Left renal pelvis (tissue), 4 donors: Measurements from ENCODE around the gene TAS1R3. TPM values are rescaled to one million over a fixed set of nuclear protein-coding genes. Genes with fewer than 3 reads are reported as not detected.

Experiments used
- DNase-seq, 4 donors: peaks; one replicate each; pipeline ENCODE4 v3.0.0-alpha.2; 2013; ENCODE audit warnings: low read depth in 4 of 4, low spot score in 3 of 4
- polyA plus RNA-seq, 4 donors: library from polyadenylated mRNA; unstranded; fragments of 120-200 nt; gene quantifications; one replicate each; pipeline ENCODE4 v1.2.1, GENCODE V29; 2013; ENCODE audit not compliant: insufficient read length in 4 of 4

Gene TAS1R3
- under 1 TPM; 0.24 to 0.45 (median 0.37) TPM for polyA plus RNA-seq

DNA sequence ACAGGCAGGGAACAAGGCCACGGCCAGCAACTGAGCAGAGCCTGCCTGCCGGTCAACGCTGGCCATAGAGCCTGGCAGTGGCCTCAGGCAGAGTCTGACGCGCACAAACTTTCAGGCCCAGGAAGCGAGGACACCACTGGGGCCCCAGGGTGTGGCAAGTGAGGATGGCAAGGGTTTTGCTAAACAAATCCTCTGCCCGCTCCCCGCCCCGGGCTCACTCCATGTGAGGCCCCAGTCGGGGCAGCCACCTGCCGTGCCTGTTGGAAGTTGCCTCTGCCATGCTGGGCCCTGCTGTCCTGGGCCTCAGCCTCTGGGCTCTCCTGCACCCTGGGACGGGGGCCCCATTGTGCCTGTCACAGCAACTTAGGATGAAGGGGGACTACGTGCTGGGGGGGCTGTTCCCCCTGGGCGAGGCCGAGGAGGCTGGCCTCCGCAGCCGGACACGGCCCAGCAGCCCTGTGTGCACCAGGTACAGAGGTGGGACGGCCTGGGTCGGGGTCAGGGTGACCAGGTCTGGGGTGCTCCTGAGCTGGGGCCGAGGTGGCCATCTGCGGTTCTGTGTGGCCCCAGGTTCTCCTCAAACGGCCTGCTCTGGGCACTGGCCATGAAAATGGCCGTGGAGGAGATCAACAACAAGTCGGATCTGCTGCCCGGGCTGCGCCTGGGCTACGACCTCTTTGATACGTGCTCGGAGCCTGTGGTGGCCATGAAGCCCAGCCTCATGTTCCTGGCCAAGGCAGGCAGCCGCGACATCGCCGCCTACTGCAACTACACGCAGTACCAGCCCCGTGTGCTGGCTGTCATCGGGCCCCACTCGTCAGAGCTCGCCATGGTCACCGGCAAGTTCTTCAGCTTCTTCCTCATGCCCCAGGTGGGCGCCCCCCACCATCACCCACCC is at the start of gene TAS1R3:
Gene TAS1R3, plus strand, starts transcription at position 213 of the 898 bp plus-strand sequence. Its CDS starts 66 bp downstream, at position 279.
- no peak for DNase-seq

DNA sequence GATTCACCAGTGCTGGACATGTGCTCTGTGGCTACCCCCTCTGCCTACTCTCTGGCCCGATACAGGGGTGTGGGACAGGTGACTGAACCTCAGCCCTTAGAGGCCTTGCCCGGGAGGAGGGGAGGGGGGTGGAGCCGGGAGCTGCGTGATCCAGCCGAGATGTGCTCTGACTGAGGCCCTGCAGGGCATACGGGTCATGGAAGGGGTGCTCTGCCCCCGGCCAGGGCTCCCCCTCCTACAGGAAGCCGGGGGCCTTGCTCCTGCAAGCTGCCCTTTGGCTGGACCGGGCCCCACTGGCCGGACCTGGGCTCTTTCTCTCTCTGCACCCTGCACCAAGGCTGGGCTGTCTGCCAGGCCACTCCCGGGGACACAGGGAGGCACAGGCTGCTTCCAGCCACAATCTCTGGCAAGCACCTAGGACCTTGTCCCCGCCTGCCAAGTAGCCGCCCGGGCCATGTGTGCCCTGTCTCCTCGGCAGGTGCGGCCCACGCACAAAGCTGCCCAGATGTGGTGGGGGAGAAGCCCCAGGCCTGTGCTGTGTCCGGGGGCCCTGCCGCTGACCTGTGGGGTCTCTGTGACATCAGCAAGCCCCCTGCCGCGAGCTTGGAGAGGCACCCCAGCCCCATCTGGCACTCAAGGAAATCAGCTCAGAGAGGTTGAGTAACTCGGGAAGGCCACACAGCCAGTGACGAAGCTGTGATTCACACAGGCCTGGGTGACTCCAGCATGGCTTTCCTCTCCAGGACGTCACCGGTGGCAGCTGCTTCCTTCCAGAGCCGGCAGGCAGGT is 49.4 kb upstream of the TAS1R3 start:
- no peak for DNase-seq

DNA sequence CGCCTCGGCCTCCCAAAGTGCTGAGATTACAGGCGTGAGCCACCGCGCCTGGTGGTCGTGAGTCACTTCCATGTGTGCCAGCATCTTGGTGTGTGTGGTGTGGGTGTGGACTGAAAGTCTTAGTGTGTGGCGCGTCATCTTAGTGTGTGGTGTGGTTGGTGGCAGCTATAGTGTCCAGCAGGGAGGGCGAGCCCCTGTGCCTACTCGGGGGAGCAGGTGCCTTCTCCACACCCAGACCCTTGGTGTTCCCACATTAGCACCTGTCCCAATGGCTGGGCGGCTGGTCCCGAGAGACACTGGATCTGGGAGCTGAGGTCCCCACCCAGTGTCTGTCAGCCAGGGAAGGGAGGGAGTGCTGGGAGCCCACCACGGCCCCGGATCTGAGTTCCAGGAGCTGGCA is 48.1 kb upstream of the TAS1R3 start:
- no peak for DNase-seq

DNA sequence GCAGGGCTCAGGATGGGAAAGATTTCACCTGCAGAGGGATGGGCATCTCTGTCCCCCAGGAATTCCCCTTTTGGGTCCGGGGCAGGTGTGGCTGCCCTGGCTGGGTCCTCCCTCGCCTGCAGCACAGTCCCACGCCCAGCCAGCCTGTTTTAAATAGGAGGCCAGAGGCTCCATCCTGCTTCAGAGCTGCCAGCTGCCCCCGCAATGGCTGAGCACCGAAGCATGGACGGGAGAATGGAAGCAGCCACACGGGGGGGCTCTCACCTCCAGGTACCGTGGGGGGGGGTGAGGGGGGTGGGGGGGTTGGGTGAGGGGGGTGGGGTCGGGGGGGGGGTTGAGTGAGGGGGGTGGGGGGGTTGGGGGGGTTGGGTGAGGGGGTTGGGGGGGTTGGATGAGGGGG is 47.3 kb upstream of the TAS1R3 start:
- no peak for DNase-seq

DNA sequence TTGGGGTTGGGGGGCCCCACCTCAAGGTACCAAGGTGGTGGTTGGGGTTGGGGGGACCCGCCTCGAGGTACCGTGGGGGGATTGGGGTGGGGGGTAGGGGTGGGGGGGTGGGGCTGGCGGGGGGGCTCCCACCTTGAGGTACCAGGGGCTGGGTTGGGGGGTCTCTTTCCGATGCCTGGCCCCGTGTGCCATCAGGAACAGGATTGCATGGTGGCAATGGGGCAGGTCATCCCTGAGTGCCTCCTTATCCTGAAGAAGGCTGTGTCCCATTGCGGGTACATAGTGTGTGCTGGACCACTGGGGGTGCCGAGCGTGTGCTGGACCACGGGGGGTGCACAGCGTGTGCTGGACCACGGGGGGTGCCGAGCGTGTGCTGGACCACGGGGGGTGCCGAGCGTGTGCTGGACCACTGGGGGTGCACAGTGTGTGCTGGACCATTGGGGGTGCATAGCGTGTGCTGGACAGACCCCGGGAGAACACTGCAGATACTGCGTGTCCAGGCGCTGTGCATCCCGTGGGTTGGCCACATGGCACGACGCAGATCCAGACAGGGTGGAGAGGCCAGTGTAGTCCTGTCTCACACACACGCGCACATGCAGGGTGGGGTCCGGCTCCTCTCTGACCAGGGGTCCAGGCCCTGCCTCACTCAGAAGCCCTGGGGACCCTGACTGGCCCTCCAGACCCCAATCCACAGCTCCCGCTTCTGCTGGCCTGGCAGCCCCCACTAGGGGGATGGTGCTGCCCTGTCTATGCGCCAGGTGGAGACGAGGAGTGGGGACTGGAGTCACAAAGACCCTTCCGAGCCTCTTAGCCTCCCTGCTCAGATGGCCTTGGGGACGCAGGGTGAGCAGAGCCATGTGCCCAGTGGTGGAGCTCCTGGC is 46.6 kb upstream of the TAS1R3 start:
- DNase-seq = no peak

DNA sequence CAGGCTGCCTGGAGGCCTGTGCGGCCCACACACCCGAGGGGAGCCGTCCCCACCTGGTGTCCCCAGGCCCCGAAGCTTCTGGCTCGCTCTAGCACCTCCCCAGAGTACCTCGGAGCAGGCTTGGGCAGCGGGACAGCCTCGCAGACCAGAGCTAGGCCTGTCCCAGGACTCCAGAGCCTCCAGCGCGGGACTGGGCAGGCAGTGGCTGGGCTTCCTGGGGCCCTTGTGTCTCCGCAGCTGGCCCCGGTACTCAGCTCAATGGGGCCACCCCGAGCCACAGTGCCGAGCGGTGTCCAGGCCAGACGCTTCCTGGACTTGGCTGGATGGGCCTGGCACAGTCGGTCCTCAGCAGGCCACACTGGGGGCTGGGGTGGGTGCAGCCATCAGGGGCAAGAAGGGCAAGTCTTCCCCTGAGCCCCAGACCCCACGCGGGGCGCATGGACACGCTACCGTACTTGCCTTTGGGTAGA is 45.9 kb upstream of the TAS1R3 start:
- no peak for DNase-seq

DNA sequence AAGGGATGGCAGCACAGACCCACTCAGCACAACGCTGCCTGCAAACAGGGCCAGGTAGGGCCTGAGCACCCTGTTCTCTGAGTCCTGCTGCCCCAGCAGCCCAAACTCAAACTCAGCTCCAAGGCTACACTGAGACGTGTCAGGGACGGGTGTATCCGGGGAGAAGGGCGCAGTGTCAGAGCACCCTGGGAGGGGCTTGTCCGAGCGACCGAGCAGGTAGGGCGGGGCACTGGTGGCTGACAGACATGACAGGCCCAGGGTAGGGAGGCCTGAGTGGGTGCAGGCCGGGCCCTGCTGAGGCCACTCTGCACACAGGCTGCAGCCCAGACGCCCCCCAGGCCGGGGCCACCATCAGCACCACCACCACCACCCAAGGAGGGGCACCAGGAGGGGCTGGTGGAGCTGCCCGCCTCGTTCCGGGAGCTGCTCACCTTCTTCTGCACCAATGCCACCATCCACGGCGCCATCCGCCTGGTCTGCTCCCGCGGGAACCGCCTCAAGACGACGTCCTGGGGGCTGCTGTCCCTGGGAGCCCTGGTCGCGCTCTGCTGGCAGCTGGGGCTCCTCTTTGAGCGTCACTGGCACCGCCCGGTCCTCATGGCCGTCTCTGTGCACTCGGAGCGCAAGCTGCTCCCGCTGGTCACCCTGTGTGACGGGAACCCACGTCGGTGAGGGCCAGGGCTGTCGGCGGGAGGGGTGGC is 45.3 kb upstream of the TAS1R3 start:
- DNase-seq = no peak

DNA sequence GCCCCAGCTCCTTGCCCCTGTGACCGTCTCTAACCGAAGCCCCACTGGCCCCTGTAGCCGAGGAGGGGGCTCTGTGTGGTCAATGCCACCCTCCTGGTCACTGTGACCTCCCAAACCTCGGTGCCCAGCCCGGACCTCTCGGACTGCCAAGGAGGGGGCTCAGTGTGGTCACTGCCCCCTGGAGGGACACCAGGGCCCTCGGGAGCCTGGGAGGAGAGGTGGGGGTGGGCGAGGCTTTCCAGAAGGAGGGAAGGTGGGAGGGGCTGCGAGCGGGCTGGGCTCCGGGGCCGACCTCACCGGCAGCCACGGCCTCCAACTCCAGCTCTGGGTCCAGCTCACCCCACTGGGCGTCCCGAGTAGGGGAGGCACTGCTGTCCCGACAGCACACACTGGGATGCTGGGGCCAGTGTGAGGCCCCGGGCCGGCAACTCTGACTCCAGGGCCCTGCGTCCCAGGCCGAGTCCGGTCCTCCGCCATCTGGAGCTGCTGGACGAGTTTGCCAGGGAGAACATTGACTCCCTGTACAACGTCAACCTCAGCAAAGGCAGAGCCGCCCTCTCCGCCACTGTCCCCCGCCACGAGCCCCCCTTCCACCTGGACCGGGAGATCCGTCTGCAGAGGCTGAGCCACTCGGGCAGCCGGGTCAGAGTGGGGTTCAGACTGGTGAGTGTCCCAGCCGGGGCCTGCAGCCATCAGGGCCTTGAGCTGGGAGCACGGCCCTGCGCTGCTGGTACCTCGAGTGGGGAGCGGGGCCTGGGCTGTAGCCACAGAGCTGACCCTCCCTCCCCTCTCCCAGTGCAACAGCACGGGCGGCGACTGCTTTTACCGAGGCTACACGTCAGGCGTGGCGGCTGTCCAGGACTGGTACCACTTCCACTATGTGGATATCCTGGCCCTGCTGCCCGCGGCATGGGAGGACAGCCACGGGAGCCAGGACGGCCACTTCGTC is 44.5 kb upstream of the TAS1R3 start:
- no peak for DNase-seq

DNA sequence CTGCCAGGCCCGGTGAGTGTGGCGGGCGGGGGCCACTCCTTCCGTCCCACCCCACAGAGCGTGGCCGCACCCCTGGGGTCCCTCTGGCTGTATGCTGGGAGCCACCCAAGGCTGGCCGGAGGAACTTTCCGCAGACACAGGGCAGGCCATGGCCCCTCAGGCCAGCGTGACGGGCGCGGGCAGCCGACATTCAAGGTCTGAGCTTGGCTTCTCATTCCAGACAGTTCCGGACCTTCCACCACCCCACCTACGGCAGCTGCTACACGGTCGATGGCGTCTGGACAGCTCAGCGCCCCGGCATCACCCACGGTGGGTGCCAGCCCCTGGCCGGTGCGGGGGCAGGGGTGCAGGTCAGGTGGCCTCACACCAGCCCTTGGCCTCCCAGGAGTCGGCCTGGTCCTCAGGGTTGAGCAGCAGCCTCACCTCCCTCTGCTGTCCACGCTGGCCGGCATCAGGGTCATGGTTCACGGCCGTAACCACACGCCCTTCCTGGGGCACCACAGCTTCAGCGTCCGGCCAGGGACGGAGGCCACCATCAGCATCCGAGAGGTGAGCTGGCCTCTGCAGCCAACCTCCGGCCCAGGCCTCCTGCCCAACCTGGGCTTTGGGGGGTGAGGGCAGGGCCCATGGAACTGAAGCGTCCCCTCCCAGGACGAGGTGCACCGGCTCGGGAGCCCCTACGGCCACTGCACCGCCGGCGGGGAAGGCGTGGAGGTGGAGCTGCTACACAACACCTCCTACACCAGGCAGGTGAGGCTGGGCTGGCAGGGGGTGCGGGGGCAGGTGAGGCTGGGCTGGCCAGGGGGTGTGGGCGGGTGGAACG is 43.6 kb upstream of the TAS1R3 start:
- DNase-seq = no peak

DNA sequence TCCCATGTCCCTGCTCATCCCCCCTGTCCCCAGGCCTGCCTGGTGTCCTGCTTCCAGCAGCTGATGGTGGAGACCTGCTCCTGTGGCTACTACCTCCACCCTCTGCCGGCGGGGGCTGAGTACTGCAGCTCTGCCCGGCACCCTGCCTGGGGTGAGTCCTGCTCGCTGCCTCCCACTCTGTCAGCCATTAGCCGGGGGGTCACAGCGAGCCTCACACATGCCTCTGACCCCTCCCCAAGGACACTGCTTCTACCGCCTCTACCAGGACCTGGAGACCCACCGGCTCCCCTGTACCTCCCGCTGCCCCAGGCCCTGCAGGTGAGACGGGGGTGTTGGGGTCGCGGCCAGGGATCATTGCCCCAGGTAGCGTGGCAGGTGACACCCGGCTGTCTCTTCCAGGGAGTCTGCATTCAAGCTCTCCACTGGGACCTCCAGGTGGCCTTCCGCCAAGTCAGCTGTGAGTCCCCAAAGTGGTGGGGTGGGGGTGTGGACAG is 40.8 kb upstream of the TAS1R3 start:
- DNase-seq = no peak

DNA sequence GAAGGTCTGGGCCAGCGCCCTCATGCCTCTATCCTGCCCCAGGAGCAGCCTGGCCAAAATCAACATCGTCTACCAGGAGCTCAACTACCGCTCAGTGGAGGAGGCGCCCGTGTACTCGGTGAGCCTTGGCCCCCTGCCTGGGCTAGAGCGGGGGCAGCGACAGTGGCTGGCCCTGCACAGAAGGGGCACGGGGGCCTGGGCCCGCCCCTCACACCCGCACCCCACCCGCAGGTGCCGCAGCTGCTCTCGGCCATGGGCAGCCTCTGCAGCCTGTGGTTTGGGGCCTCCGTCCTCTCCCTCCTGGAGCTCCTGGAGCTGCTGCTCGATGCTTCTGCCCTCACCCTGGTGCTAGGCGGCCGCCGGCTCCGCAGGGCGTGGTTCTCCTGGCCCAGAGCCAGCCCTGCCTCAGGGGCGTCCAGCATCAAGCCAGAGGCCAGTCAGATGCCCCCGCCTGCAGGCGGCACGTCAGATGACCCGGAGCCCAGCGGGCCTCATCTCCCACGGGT is 40.0 kb upstream of the TAS1R3 start:
- no peak for DNase-seq

DNA sequence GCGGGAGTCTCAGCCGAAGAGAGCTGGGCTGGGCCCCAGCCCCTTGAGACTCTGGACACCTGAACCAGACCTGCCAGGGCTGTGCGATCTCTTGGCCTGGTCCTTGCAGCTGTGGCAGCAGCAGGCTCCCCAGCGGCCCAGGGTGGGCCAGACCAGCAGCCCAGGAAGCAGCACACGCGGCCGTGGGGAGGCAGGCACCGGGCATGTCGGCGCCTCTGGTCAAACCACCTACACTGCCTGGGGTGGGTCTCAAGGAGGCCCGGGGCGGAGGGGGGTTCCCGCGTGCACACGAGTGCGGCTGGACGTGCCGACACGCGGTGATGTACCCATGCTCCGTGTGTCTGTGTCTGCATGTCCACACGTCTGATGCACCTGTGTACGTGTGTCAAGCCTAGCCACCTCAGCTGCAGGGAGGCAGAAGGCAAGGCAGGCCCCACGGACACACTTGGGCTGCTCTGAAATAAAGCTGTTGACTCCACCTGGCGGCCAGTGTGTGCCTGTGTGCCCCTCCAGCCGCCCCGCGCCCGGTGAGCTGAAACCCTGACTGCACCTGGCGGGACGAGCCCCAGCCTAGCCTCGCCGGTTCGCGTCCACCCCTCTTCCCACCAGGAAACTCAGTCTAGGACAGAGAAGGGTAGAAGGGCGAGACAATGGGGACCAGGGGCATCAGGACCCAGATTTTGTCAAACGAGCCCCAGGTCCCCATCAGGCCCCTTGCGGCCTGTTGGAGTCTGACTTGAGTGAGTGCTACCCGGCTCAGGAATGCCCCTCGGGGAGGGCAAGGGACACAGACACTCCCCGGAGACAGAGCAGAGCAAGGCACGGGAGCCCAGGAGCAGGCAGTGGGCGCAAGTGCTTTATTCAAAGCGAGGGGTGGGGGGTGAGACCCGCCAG is 39.3 kb upstream of the TAS1R3 start:
- peak in 2 of 4 donors; percentile 55 to 62 for DNase-seq

DNA sequence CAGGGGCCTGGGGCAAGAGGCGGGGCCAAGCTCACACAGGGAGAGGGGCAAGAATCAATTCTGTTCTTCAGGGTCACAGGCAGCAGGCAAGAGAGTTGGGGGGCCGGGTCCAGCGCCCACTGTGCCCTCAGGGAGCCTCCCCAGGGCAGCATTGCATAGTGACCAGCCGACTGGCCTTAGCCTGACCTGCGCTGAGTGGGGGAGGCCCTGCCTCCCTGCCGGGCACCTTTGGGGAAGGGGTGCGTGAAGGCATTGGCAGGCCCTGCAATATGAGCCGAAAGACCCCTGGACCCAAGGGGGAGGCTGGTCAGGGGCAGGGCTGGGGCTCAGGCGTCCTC is 38.7 kb upstream of the TAS1R3 start:
- DNase-seq = no peak

DNA sequence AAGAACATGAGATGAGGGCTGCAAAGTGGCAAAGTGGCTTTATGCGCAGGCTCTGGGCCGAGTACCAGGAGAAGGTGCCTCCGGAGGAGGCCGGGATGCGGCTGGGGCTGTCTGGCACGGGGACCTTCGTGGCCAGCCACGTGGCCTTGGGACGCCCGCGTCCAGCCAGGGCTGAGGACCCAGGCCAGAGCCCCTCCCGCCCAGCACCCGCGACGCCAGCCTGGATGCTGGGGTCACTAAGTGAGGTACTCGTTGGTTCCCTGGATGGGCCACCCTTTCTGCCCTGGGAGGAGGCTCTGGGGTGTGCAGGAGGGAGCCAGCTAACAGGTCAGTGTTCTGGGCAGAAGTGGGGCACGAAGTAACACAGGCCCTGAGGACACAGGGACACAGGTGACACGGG is 38.2 kb upstream of the TAS1R3 start:
- DNase-seq = no peak

DNA sequence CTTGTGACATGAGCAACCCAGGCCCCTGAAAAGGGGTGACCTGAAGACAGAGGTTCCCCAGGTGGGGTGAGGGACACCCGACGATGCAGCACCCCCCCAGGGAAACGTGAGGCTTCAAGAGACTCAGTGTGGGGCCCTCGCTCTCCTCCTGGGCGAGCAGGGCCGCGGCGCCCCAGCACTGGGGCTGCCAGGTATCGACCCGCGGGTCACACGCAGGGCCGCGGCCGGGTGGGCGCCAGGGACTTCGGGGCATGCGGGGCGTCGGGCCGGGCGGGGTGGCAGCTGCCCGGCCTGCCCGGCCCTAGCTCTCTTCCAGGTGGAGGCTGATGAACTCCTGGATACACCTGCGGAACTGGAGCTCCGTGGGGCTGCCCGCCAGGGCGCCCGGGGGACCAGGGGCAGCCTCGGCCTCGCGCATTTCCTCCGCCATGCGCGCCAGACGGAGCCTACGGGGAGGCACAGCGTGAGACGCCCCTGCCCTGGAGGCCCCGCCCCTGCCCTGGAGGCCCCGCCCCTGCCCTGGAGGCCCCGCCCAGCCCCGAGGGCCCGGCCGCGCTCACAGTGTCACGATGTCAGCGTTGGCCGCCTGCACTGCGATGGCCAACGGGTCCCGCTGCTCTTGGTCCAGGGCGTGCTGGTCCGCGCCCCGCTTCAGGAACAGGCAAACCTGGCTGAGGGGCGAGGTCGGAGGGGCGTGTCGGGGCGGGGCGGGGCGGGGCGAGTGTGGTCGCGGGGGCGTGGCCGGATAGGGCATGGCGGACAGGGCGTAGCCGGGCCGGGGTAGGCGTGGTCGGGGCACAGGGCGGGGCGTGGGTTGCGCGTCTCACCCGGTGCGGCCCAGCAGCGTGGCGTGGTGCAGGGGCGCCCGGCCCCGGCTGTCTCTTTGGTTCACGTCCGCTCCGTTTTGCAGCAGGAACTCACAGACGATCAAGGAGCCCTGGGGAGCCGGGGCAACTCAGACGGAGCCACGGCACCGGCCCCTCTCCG is 37.5 kb upstream of the TAS1R3 start:
- no peak for DNase-seq
